ENCODE data around the gene BCAT1.
"Not testable (repeated sequence)": the region's sequence is repeated elsewhere in the genome, so short reads cannot be mapped to it uniquely, and the experiment has no call there.

BCAT1 gene

DNA sequence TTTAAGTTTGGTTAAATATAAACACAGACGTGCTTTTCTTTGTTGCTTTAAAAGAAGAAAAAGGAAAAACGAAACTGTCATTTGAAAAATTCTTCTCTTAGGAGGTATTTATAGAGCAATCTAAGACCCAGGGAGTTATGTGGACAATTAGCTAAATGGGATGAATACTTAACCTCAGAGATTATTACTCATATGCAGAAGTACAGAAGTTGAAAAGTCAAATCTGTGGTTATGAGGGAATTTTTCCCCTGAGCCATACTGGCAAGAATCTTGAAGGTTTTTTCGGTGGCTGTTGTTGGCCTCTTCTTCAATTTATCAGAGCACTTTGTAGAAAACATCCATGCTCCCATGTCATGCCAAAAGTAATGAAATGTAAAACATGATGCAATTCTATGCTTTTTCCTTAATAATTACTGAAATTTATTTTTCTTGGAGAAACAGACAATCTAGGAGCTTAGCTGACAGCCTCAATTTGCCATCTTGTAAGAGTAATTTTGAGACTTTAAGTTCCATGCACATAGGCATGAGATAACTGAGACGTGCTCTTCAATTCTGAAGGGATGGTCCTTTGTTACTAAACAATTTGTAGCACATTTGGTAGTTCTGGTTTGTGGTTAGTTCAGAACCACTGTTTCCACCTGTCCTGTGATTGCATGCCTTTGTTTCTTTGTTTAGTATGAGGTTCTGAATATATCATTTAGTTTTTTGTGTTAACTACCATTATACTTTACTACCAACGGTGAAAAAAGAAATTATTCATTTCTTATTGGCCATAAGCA lies 126.6 kb downstream of the BCAT1 start:
- no peak for TF ChIP-seq CTCF (IDR thresholded peaks at IDR 0.05; ENCODE audit: low read depth, low read length)
- no peak overlapping the region for H3K4me3 ChIP-seq (ENCODE audit: low read depth, low read length)

DNA sequence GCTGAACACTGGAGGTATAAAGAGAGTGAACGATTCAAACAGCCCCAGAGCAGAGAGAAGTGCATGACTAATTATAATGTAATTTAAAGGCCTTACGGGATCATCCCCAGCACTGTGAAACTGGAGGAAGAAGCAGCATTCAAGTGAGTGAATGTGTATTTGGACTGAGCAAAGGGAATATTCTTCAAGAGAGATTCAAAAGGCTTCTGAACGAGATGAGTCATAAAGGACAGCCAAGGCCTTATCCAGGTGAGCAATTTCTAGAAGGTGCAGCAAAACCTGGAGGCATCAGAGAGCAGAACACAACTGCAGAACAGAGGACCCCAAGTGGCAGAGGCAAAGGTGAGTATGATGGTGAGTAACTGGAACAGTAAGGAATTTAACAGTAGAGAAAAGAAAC lies 127.2 kb downstream of the BCAT1 start:
- H3K4me3 ChIP-seq (ENCODE audit: low read depth, low read length): no peak overlapping the region
- no peak for TF ChIP-seq CTCF (IDR thresholded peaks at IDR 0.05; ENCODE audit: low read depth, low read length)

- H3K4me3 ChIP-seq (ENCODE audit: low read depth, low read length): no peak overlapping the region
These were observed 128.0 kb downstream of the BCAT1 start for GRCh38 chr12:24820872-24821271.

DNA sequence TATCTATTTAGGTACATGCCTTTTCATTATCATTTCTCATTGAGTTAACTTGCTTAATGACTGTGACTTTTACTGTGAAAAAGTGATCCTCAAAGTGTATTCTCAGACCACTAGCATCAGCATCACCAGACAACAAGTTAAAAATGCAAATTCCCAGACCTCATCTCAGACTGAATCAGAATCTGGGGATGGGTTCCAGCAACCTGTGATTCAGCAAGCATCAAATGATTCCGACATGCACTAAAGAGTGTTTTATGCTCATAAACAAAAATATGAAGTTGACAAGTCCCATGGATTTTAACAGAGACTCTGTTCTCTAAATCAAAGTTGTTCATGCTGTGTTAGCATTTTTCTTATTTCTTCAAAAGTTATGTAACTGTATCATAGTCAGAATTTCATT lies 130.6 kb downstream of the BCAT1 start:
- H3K4me3 ChIP-seq (ENCODE audit: low read depth, low read length): no peak overlapping the region

More at GRCh38 chr12:24820872-24821271, 128.0 kb downstream of the BCAT1 start:
- TF ChIP-seq CTCF (IDR thresholded peaks at IDR 0.05; ENCODE audit: low read depth, low read length): no peak

GRCh38 chr12:24815114-24815423 lies 133.8 kb downstream of the BCAT1 start:
- H3K4me3 ChIP-seq (ENCODE audit: low read depth, low read length): no peak overlapping the region
- TF ChIP-seq CTCF (IDR thresholded peaks at IDR 0.05; ENCODE audit: low read depth, low read length): no peak

More for the DNA sequence above, 130.6 kb downstream of the BCAT1 start:
- TF ChIP-seq CTCF (IDR thresholded peaks at IDR 0.05; ENCODE audit: low read depth, low read length): no peak

DNA sequence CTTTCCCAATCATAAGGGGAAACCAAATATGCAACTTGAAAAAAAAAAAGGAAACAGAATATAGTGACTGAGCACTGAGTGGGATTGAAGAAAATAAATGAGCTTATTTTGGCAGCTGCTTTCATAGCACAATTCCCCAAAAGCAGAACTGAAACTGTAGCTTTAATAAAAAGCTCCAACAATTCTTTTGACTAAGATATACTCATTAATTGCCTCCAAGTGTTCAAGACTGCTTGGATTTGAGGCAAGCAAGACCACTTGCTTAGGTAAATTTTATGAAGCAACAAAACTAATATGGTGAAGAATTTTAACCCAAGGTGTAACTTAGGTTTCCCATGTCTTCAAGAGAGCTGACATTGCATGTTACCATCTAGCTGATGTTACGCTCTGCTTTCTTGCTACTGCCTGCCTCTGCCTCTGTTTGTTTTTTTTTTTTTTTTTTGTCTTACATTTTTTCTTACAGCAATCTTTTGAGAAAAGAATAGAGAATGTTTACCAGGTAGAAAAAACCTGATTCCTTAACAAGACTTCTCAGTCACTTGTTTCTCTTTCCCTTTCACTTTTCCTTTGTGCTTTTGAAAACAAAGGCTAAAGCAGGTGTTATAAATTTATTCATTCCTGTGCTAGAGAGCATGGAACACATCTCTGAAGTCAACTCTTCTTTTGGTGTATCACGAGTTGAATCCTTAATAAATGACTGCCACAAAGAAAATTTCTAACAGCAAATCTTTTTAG lies 134.4 kb downstream of the BCAT1 start:
- TF ChIP-seq CTCF (IDR thresholded peaks at IDR 0.05; ENCODE audit: low read depth, low read length): no peak
- H3K4me3 ChIP-seq (ENCODE audit: low read depth, low read length): no peak overlapping the region

DNA sequence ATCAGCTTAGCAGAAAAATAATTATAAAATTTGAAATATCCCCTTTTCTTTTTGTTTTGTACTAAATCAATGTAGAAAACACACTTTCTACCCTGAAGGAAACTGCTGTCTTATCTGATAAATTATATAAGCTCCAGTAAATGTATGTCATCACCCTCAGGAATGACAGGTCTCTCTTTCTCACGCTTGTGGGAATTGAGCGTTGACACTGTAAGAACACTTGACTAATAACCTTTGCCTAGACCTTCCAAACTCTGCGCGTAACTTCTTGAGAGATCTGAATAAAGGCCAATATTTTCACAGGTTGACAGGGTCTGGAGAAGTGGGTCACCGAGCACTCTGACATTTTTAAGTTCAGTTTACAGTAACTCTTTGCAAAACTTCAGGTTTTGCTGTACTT lies 138.5 kb downstream of the BCAT1 start:
- no peak for TF ChIP-seq CTCF (IDR thresholded peaks at IDR 0.05; ENCODE audit: low read depth, low read length)
- no peak overlapping the region for H3K4me3 ChIP-seq (ENCODE audit: low read depth, low read length)

GRCh38 chr12:24809306-24809705 lies 139.6 kb downstream of the BCAT1 start:
- H3K4me3 ChIP-seq (ENCODE audit: low read depth, low read length): not testable (repeated sequence)

Measured in WI38 (cell line).